ENCODE measurements around the gene TTC32.
"Not testable (repeated sequence)": the region's sequence is repeated elsewhere in the genome, so short reads cannot be mapped to it uniquely, and the experiment has no call there.

TTC32 gene

GRCh38 chr2:19898592-19899329 lies 3.0 kb downstream of the TTC32 start:
- DNase-seq: no peak

- DNase-seq: no peak
These were observed 4.0 kb downstream of the TTC32 start for GRCh38 chr2:19897623-19898245.

GRCh38 chr2:19895535-19895934 lies 6.2 kb downstream of the TTC32 start:
- no peak for DNase-seq

- no peak for DNase-seq
These were observed 7.5 kb downstream of the TTC32 start for GRCh38 chr2:19894134-19894792.

GRCh38 chr2:19893520-19894133 lies 8.2 kb downstream of the TTC32 start:
- DNase-seq: no peak

- DNase-seq: not testable (repeated sequence)
These were observed 9.8 kb downstream of the TTC32 start for GRCh38 chr2:19891971-19892370.

- no peak for DNase-seq
These were observed 11.7 kb downstream of the TTC32 start for GRCh38 chr2:19890104-19890503.

- peak in 1 of 2 experiments; percentile 12 for DNase-seq
These were observed 13.0 kb downstream of the TTC32 start for GRCh38 chr2:19888831-19889230.

GRCh38 chr2:19887510-19887909 lies 14.3 kb downstream of the TTC32 start:
- DNase-seq: no peak

- no peak for DNase-seq
These were observed 15.5 kb downstream of the TTC32 start for GRCh38 chr2:19886261-19886660.

- DNase-seq: no peak
These were observed 16.0 kb downstream of the TTC32 start for GRCh38 chr2:19885791-19886190.

- DNase-seq: peak in 1 of 2 experiments; percentile 4
These were observed 17.6 kb downstream of the TTC32 start for GRCh38 chr2:19883971-19884720.

- peak in 1 of 2 experiments; percentile 4 for DNase-seq
These were observed 18.3 kb downstream of the TTC32 start for GRCh38 chr2:19883486-19883885.

GRCh38 chr2:19882286-19882685 lies 19.5 kb downstream of the TTC32 start:
- DNase-seq: no peak

GRCh38 chr2:19881908-19882265 lies 19.9 kb downstream of the TTC32 start:
- DNase-seq: no peak

- no peak for DNase-seq
These were observed 20.4 kb downstream of the TTC32 start for GRCh38 chr2:19881221-19881907.

- DNase-seq: not testable (repeated sequence)
These were observed 21.6 kb downstream of the TTC32 start for GRCh38 chr2:19880191-19880590.

- DNase-seq: no peak
These were observed 22.7 kb downstream of the TTC32 start for GRCh38 chr2:19879120-19879519.

GRCh38 chr2:19878268-19879046 lies 23.3 kb downstream of the TTC32 start:
- no peak for DNase-seq

- no peak for DNase-seq
These were observed 25.0 kb downstream of the TTC32 start for GRCh38 chr2:19876751-19877150.

GRCh38 chr2:19875280-19875679 lies 26.5 kb downstream of the TTC32 start:
- DNase-seq: no peak
